Cortex of kidney (tissue), 1 donor: ENCODE data around the gene TRPC4.

Experiments used
- DNase-seq: peaks from one replicate; lab custom pipeline; 2025; lab: John Stamatoyannopoulos, UW

Gene TRPC4

DNA sequence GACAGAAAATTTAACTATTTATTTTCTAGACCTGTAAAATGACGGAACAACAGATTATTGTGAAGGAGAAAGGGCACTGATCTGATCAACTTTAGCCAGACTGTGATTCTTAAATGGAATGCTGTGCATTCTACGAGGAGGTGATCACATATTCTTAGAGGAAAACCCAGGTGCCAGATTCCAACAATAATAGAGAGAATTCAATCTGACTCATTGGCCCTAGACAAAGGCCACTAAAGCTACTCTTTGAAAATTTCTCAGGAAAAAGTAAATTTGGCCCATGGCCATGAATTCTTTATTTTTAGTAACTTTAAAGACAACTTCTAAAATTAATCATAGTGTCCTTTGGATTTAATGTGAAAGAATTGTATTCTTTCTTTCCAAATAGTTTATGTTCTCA lies 212.4 kb downstream of the TRPC4 start:
- no peak for DNase-seq

DNA sequence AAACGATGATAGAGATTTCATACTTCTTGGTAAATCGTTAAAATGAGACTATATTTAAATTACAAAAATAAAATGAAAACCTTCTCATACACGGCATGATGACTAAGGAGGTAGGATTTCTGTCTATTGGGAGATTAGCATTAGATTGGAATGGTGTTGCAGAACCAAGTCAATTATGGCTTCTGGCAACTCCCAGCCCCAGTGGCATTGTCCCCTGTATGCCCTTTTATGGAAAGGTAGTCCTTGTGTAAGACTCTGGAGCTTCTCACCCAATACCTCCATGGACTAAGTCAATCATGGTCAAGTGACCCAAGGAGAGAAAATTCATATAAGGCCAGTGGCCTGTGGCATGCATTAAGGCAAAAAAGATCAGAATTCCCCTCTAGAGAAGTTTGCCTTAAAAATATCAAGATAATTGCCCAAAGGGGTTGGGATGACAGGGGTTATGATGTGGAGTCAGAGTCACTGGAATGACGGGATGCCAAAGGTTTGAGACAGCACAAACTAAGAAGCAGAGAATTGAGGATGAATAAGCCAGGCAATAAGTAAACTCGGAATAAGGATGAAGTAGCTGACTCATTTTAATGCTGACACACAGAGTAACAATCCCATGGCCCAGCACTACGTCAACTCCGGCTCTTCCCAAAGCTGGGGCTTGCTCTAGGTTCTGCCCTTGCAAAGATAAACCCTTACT lies 213.2 kb downstream of the TRPC4 start:
- no peak for DNase-seq

DNA sequence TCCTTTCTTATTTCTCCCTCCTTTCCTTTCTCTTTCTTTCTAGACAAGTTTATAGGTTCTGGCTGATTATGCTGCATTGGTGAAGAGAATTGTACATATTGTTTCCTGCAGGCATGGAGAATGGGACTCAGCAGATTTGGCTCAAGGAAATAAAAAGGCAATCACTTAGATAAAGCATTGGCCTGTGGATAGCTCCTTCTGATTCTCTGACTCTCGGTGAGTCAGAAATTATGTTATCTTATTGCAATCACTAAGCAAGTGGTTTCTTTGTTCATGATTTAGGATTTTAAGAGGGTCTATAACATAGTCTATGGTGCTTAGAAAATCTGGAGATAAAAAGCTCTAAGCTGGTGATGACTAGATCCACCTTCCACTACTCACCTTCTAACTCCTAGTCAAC lies 217.0 kb downstream of the TRPC4 start:
- no peak for DNase-seq

DNA sequence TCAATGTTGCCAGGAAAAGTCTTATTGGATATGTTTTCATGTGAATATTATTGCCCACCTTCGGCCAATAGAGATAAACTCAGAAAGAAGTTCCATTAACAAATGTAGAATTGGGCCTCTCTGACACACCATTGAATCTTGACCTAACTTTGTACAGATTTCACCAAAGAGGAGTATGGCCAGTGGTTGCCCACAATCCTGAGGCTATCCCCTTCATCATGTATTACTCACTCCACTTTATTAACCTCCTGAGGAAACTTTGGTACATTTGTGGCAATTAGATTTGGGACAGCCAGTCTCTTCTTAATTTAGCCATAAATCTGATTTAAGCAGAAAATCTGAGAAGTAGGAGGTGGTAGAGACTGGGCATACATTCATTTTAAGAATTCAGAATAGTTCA lies 217.7 kb downstream of the TRPC4 start:
- no peak for DNase-seq

DNA sequence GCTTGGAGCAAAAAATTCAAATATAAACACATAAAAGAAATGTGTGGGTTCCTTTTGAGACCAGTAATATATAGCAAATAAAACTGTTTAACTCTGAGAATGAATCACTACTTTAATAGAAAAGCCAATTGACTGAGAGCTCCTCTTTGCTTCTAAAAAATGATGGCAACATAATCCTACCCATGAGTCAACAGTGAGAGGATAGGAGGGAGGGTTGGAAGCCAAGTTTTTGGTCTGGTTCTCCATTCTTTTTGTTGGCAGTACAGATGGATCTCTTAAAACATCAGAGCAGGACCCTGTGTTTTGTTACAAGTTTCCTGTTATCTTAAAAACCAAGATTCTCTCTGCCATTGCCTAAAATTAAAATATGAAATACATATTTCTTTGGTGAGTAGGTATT lies 221.0 kb downstream of the TRPC4 start:
- no peak for DNase-seq

DNA sequence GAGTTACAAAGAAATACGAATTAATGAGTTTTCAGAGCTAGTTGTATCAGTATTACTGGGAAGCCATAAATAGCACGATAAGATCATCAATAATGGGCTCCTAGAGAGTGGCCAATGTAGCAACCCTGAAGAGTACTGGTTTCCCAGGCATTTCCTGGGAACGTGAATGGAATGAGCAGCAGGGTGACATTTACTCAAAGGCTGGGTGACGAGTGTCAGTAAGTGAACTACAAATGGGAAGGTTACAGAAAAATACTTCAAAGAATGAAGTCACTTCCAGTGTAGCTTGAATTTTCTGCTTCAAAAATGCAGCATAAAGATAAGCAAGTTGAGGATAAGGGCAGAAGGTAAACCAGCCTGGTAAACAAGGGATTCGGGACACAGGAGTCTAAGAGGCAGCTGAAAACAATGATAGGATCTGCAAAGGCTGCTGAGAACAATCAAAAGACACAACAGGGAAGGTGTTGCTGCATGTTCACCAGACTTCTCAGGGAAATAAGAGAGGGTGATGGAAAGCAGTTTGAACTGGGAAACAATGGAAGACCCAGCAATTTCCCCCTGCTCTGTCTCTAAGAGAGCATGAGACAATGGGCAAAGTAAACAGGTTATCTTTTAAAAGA lies 222.4 kb downstream of the TRPC4 start:
- DNase-seq = no peak

DNA sequence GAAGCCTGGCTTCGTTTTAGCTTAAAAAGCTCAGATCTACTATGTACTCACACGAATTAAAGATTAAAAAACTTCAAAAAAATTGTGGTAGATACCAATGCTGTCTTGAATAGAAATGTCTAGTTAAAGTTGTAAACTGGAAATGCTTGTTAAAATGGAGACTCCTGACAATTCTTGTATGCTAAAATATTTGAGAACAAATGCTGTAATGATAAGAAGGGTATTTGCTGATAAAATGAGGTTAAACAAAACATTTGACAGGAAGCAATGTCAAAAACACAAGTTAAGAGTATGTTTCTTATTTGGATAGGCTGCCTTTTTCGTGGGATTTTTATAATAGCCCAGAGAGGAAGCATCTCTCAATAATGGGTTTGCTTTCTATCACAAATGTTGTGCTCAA lies 223.0 kb downstream of the TRPC4 start:
- DNase-seq = no peak

DNA sequence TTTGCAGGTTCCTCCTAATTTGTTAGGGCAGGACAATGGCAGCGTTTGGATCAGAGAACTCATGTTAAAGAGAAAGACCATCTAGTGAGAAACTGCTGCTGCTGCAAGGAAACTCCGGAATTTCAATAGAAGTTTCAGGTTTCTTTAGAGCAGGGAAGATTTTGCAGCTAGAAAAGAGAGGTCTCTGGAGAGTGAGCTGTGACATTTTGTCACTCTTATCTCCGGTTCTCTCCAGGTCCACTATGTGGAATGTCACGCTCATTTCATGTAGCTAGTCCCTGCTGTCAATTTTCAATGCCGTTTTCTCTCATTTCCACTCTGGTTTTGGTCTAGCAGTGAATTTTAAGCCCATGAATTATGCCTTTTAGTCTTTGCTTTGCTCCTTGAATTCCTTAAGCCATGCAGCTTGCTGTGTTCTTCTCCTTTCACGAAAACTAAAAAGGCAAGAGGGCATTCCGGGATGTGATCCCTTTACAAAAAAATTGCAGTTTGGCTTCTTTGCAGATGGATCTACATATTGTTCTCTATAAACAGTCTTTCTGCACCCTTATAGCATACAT lies 224.3 kb downstream of the TRPC4 start:
- DNase-seq = no peak

DNA sequence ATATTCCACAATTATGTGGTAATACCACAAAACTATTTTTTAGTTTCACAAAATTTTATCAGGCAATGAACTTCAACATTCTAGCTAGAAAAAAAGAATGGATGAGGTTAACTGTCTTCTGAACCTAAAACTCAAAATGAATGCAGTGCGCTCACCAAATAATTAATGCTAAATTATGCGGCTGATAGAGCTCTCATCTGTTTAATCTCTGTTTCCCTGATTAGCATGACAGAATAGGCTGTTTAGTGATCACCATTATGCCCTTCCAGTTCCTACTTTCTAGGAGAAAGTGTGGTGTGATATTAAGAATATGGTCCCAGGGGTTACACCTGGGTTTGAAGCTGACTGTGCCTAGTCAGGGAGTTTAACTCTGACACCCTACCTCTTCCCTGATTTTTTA lies 228.2 kb downstream of the TRPC4 start:
- no peak for DNase-seq

DNA sequence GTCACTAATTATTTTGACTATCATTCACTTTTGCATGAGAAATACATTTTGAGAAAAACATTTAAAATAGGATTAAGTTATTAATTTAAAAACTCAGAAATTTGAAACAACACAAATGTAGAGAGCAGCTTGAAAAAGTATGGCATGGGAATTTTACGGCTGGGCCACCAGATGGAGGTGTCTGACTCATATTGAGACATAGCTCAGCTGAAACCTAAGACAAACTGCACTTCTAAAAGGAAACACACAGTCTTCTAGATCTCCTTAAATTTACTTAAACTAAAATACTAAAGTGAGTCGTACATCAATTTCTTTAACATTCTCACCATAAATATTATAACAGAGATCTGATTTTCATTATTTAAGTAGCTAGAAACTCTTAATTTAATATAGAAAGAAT lies 229.1 kb downstream of the TRPC4 start:
- DNase-seq = no peak

DNA sequence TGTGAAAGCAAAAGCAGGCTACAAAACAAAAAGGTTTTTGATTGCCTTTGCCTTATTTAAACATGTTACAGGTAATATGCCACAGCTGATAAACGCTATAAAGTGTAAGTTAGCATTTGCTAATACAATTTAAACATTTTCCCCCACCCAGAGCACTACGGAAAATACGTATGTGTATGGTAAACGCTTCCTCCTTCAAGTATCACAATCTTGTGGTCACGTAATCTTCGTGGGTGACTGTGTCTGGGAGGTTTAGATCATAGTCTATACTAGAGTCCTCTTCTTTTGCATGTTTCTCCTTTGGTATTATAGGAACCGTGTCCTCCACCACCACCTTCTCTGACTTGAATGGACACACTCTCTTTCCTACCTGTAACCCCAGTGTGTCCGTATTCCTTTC lies 232.9 kb downstream of the TRPC4 start:
- DNase-seq = no peak

DNA sequence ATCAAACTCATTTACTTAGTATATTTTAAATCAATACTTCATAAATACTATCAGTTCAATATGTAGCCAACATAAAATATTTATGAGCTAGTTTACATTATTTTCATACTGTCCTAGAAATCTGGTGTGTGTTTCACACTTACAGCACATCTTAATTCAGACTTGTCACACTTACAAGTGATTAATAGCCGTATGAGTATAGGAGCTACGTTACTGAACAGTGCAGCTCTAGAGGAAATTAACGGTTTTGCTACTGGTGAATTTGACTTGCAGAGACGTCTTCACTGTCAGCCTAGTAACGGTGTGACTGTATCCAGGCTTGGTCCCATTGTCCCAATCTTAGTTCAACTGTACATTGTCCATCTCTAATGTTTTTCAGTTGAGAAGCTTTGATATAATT lies 237.3 kb downstream of the TRPC4 start:
- no peak for DNase-seq

DNA sequence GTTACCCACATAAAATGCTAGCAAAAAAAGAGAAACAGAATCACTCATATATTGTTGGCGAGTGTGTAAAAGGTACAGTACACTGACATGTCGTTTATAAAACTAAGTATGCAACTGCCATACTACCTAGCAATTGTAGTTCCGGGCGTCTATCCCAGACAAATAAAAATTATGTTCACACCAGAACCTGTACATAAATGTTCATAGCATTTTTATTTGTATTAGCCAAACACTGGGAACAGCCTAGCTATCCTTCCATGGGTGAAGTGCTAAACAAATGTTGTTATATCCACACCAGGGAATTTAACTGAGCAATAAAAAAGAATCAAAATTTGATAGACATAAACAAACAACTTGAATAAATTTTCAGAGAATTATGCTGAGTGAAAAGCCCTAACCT lies 242.1 kb downstream of the TRPC4 start:
- no peak for DNase-seq

DNA sequence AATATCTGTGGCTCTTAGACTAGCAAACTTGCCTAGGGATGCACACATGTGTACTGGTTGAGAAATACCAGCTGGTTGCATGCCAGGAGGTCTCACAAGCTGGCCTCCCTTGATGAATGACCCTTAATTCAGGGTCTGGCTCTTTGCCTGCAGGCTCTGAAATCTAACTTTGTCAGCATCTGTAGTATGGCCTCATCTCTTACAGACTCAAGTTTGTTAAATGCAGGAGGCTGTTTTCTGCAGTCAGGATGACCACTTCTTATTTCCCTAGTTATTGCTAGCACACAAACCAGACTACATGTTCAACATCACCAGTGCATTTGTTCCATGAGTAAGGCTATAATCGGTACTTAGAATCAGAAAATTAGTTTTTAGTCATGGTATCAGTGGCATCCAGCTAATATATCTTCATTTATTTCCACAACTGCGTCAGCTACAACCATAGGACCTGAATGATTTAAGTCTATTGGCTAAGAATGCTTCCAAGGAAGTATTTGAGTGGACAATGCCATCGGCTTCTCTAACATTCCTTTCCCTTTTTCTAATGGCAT lies 247.7 kb downstream of the TRPC4 start:
- no peak for DNase-seq

DNA sequence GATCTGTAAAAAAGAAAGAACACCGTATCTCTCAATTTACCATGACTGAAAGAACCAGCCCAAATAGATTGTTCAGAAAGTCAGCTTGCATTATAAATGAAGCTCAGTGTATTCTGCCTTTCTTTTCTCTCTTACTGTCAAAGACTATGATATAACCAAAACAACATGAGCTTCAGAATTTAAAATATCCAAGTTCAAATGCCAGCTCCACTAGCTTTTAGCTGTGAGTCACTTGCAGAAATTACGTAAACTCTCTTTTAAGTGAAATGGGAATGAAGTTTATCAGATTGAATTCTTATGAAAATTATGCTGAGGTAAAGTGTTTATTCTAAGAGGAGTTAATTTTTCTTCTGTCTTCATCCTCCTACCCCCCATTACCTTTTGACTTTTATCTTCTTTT lies 251.0 kb downstream of the TRPC4 start:
- no peak for DNase-seq

DNA sequence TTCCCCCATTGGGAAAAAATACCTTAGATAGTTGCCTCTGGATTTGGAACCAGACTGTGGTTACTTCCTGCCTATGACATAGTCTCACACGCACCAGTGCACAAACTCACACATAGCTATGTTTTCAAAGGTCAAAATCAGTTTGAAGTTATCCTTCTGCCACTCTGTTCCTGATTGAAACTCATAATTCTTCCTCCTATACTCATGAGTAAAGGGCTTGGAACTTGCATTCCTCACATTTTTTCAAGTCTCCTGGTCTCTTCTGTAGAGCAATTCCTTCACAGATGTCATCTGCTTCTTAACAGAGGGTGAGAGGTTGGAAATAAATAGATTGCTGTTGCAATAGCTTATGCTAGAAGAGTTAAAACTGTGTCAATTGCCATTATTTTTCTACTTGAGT lies 252.4 kb downstream of the TRPC4 start:
- no peak for DNase-seq

DNA sequence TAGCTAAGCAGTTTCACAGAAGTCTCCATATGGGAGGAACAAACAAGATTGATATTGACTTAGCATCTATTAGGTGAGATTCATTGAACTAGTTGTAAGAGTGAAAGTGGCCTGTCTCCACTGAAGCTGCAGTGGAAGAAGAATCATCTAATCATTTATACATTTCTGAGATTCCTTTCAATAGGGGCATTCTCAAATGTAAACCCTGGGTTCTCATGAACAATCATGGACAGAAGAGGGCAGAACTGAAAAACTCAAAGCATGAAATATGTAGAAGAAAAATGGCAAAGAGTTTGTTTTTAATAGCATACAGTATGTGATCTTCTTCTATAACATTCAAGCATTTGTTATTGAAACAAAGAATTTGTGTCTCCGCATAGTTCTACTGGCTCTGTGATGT lies 253.4 kb downstream of the TRPC4 start:
- DNase-seq = no peak

DNA sequence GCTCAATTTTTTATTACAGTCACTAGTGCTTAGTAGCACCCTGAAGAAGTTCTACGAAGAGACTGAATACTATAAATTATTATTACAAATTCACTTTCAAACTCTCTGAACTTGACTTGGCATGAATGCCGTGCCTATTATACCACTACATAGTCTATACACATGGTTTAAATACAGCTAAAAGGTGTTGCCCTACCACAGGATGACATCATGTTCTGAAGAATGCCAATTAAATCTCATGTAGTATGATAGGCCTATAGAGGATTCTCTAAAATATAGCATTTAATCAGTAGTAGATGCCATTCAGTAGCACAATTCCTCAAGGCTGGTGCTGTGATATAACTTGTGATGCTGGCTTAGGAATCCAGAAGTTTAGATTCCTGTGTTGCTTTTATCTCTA lies 254.3 kb downstream of the TRPC4 start:
- no peak for DNase-seq

DNA sequence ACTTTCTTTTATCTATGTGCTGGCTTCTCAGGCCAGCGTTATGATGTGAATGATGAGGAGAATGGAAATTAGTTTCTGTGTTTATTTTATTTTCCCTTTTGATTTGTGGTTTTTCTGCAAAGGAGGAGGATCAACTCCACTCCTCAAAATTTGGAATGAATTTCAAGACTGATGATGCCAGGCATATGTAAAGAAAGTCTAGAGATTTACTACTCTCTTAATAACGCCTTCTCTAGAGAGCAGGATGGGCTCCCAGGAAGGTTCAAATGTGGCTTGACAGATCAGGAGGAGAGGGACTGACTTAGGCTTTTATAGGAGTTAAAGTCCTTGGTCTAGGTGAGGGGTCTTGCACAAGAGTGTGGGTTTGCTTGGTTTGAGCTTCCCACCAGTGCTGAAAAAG lies 255.9 kb downstream of the TRPC4 start:
- no peak for DNase-seq

DNA sequence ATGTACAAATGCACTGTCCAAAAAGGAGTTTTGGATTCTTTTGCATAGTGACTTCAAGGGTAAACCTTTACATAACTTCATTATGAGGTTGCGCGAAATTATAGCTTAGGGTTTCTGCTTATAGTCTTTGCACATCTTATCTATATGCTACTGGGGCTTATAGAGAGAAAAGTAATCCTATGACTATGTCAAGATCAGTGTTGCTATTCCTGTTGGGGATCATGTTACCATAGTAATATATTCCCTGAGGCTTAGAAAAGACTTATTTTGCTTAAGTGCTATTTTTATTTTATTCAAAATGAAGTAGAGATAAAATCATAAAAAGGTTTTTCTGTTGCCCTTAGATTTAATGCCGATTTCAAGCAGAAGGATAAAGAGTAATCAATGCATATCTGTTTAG lies 256.3 kb downstream of the TRPC4 start:
- no peak for DNase-seq

DNA sequence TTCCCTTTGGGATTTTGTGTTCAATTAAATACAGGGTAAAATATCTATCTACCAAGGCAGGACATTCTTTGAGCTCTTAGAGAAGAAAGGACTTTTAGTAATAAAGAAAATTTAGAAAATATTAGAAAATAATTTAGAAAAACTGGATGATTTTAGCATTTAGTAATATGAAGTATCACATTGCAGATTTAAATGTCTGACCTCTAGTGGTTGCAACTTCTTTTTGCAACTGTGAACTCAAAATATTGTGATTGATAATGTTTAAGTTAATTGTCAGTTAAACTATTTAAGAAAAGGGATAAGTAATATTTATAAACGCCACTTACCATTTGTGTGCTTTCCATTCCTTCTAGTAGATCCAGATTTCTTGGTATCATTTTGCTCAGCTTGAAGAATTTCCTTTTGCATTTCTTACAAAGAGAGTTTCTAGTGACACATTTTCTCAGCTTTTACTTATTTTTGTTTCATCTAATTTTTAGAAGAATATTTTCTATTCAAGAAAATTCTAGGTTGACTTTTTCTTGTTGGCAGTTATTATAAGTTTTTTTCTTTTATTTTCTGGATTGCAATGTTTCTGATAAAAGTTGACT lies 260.7 kb downstream of the TRPC4 start:
- no peak for DNase-seq

DNA sequence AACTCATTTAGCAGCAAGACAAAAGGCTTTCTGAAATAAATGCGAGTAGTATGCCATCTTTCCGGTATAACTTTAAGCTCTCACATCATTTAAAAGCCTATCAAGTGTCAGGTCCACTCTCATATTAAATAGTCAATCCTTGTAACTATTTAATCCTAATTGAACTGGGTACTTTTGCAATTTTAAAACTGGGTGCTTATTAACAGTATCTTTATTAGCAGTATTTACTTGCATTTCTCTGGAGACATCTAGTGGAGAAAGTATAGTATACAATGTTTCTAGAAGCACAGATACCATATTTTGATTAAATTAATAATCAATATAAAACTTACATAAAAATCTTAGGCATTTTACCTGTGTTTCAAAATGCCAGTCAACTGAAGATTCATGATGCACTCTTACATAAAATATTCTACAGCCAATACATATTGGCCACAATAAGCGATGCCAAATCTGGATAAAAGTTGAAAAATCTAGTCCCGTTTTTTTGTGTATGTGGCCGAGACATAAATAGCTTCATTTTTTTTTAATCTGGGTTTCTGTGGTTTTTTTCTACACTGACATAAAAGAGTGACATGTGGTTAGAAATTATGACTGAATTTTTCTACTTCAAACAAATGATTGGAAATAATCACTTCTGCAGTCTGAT lies 266.7 kb downstream of the TRPC4 start:
- no peak for DNase-seq
